ENCODE results near the gene IYD. TPM values are rescaled to one million over a fixed set of nuclear protein-coding genes. Genes with fewer than 3 reads are reported as not detected.

IYD gene
- total and polyA plus RNA-seq, 9 of the 15 experiments (the other 6 are each of a cell fraction or from before 2014, with no cell fraction given): not detected

GRCh38 chr6:150333585-150333941 lies 35.2 kb upstream of the IYD start (continued):
- TF ChIP-seq ZBTB40 (IDR thresholded peaks at IDR 0.05) (0 out of 2 replicates have a peak, but pooled peaks have one; percentile 5), ZBTB40 (CRISPR knock-in tag; IDR thresholded peaks at IDR 0.05) (no peak), USF2 (CRISPR knock-in tag; IDR thresholded peaks at IDR 0.05) (no peak), ADNP (tag; IDR thresholded peaks at IDR 0.05) (no peak), FOSL1 (tag; conservative IDR thresholded peaks at IDR 0.05) (peak; percentile 24; the same call in 1 of the 2 replicates)
- TF ChIP-seq, protein P1, sequence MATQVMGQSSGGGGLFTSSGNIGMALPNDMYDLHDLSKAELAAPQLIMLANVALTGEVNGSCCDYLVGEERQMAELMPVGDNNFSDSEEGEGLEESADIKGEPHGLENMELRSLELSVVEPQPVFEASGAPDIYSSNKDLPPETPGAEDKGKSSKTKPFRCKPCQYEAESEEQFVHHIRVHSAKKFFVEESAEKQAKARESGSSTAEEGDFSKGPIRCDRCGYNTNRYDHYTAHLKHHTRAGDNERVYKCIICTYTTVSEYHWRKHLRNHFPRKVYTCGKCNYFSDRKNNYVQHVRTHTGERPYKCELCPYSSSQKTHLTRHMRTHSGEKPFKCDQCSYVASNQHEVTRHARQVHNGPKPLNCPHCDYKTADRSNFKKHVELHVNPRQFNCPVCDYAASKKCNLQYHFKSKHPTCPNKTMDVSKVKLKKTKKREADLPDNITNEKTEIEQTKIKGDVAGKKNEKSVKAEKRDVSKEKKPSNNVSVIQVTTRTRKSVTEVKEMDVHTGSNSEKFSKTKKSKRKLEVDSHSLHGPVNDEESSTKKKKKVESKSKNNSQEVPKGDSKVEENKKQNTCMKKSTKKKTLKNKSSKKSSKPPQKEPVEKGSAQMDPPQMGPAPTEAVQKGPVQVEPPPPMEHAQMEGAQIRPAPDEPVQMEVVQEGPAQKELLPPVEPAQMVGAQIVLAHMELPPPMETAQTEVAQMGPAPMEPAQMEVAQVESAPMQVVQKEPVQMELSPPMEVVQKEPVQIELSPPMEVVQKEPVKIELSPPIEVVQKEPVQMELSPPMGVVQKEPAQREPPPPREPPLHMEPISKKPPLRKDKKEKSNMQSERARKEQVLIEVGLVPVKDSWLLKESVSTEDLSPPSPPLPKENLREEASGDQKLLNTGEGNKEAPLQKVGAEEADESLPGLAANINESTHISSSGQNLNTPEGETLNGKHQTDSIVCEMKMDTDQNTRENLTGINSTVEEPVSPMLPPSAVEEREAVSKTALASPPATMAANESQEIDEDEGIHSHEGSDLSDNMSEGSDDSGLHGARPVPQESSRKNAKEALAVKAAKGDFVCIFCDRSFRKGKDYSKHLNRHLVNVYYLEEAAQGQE (IDR thresholded peaks at IDR 0.05; ENCODE audit: borderline replicate concordance): peak; percentile 73; the same call in 1 of the 2 replicates
- TF ChIP-seq, protein P1 (CRISPR knock-in tag; IDR thresholded peaks at IDR 0.05; ENCODE audit: low read depth): no peak
- TF ChIP-seq, protein P2, sequence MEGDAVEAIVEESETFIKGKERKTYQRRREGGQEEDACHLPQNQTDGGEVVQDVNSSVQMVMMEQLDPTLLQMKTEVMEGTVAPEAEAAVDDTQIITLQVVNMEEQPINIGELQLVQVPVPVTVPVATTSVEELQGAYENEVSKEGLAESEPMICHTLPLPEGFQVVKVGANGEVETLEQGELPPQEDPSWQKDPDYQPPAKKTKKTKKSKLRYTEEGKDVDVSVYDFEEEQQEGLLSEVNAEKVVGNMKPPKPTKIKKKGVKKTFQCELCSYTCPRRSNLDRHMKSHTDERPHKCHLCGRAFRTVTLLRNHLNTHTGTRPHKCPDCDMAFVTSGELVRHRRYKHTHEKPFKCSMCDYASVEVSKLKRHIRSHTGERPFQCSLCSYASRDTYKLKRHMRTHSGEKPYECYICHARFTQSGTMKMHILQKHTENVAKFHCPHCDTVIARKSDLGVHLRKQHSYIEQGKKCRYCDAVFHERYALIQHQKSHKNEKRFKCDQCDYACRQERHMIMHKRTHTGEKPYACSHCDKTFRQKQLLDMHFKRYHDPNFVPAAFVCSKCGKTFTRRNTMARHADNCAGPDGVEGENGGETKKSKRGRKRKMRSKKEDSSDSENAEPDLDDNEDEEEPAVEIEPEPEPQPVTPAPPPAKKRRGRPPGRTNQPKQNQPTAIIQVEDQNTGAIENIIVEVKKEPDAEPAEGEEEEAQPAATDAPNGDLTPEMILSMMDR (IDR thresholded peaks at IDR 0.05 in 2 of 3, conservative IDR thresholded peaks at IDR 0.05 in 1 of 3; ENCODE audit: insufficient read depth in 2 of 3, low read depth in 1 of 3, low read length in 3 of 3): peak in 1 of 3 experiments; percentile 40; a peak in 2 of 6 replicates

Measured in K562 (cell line).